ENCODE results near the gene SIGLEC11.
"Not testable (repeated sequence)": the region's sequence is repeated elsewhere in the genome, so short reads cannot be mapped to it uniquely, and the experiment has no call there.

Gene SIGLEC11

GRCh38 chr19:49944567-49944966 is 16.4 kb downstream of the SIGLEC11 start:
- not testable (repeated sequence) for H3K9me3 ChIP-seq (ENCODE audit: control insufficient read depth in 5 of 5, low read length in 5 of 5); H3K27me3 ChIP-seq (ENCODE audit: control insufficient read depth in 5 of 5, insufficient read depth in 4 of 5, low read length in 5 of 5); H3K27ac ChIP-seq (ENCODE audit: low read depth, low read length); H3K4me1 ChIP-seq (ENCODE audit: control insufficient read depth in 5 of 5, insufficient read depth in 5 of 5, low read length in 5 of 5); H3K36me3 ChIP-seq (ENCODE audit: control insufficient read depth in 5 of 5, insufficient read depth in 5 of 5, low read length in 5 of 5); H3K9ac ChIP-seq (ENCODE audit: low read length in 5 of 5); H3K4me3 ChIP-seq (ENCODE audit: low read depth in 1 of 5, low read length in 5 of 5)

- Histone ChIP-seq H3K27me3 (ENCODE audit: control insufficient read depth in 5 of 5, insufficient read depth in 4 of 5, low read length in 5 of 5) (peaks cover 0 to 3% (median 0%) of the 10 kb centered on the region in 5 donors), H3K4me1 (ENCODE audit: control insufficient read depth in 5 of 5, insufficient read depth in 5 of 5, low read length in 5 of 5) (peaks cover 0 to 9% (median 6%) of the 10 kb centered on the region in 5 donors), H3K36me3 (ENCODE audit: control insufficient read depth in 5 of 5, insufficient read depth in 5 of 5, low read length in 5 of 5) (no peaks in the 10 kb centered on the region), H3K4me3 (ENCODE audit: low read depth in 1 of 5, low read length in 5 of 5) (no peak overlapping the region), H3K9me3 (ENCODE audit: control insufficient read depth in 5 of 5, low read length in 5 of 5) (peaks cover 0 to 2% (median 0%) of the 10 kb centered on the region in 5 donors), H3K9ac (ENCODE audit: low read length in 5 of 5) (no peak overlapping the region), H3K27ac (ENCODE audit: low read depth, low read length) (no peak overlapping the region)
Measured at GRCh38 chr19:49940482-49940791, 20.5 kb downstream of the SIGLEC11 start.

DNA sequence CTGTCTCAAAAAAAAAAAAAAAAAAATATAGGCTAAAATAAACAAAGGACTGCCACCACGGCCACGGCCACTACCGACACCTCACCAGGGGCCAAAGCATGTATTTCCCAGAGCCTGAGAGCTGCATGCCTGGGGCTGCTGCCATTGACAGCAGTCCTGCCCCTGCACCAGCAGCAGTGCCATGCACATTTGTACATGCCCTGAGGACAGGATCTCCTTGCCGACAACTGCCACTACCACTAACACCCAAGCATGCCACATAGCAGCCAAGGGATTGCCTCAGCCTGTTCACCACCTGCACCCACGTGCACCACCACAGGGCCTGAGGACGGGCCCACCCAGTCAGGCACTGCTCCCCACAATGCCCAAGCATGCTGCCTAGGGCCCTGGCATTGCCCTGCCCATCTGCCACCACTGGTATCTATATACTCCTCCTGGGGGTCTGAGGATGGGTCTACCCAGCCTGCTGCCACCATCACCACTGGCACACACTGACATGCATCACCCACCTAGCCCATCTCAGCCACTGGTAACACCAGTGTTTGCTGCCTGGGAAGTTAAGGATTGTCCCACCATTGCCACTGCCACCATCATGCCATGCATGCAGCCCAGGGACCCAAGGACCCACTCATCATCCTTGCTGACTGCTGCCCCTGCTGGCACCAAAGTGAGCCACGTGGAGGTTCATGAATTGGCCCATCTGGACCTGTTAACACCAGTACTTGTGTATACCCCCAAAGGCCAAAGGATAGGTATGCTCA is 21.1 kb downstream of the SIGLEC11 start:
- H3K9me3 ChIP-seq (ENCODE audit: control insufficient read depth in 5 of 5, low read length in 5 of 5): no peaks in the 10 kb centered on the region
- no peak overlapping the region for H3K9ac ChIP-seq (ENCODE audit: low read length in 5 of 5)
- H3K27ac ChIP-seq (ENCODE audit: low read depth, low read length): no peak overlapping the region
- peaks cover 0 to 9% (median 6%) of the 10 kb centered on the region in 5 donors for H3K4me1 ChIP-seq (ENCODE audit: control insufficient read depth in 5 of 5, insufficient read depth in 5 of 5, low read length in 5 of 5)
- H3K4me3 ChIP-seq (ENCODE audit: low read depth in 1 of 5, low read length in 5 of 5): no peak overlapping the region
- H3K36me3 ChIP-seq (ENCODE audit: control insufficient read depth in 5 of 5, insufficient read depth in 5 of 5, low read length in 5 of 5): no peaks in the 10 kb centered on the region
- peaks cover 0 to 3% (median 0%) of the 10 kb centered on the region in 5 donors for H3K27me3 ChIP-seq (ENCODE audit: control insufficient read depth in 5 of 5, insufficient read depth in 4 of 5, low read length in 5 of 5)

DNA sequence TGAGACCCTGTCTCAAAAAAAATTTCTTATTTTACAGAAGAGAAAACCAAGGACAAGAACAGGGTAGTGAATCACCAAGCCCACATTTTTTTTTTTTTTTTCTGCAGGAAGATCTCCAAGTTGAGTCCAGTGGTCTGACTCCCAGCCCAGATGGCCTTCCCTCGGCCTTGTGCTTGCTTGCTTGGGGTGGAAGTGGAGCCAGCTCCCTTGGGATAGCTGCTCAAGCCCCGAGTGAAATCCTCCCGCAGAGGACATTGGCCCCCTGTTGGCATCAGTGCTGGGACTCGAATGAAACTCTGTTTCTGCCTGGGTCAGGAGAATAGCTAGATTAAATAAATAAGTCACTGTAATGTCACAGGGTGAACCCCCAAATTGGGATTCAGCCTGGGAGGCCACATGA is 22.3 kb downstream of the SIGLEC11 start:
- Histone ChIP-seq H3K36me3 (ENCODE audit: control insufficient read depth in 5 of 5, insufficient read depth in 5 of 5, low read length in 5 of 5) (no peaks in the 10 kb centered on the region), H3K9me3 (ENCODE audit: control insufficient read depth in 5 of 5, low read length in 5 of 5) (no peaks in the 10 kb centered on the region), H3K9ac (ENCODE audit: low read length in 5 of 5) (no peak overlapping the region), H3K27ac (ENCODE audit: low read depth, low read length) (no peak overlapping the region), H3K4me1 (ENCODE audit: control insufficient read depth in 5 of 5, insufficient read depth in 5 of 5, low read length in 5 of 5) (peaks cover 0 to 9% (median 6%) of the 10 kb centered on the region in 5 donors), H3K4me3 (ENCODE audit: low read depth in 1 of 5, low read length in 5 of 5) (no peak overlapping the region), H3K27me3 (ENCODE audit: control insufficient read depth in 5 of 5, insufficient read depth in 4 of 5, low read length in 5 of 5) (peaks cover 0 to 3% (median 0%) of the 10 kb centered on the region in 5 donors)

- Histone ChIP-seq H3K27me3 (ENCODE audit: control insufficient read depth in 5 of 5, insufficient read depth in 4 of 5, low read length in 5 of 5) (peaks cover 0 to 3% (median 0%) of the 10 kb centered on the region in 5 donors), H3K36me3 (ENCODE audit: control insufficient read depth in 5 of 5, insufficient read depth in 5 of 5, low read length in 5 of 5) (peaks cover 0 to 2% (median 0%) of the 10 kb centered on the region in 5 donors), H3K27ac (ENCODE audit: low read depth, low read length) (no peak overlapping the region), H3K9ac (ENCODE audit: low read length in 5 of 5) (peak overlapping the region in 2 of 5 donors; percentile 26 to 47), H3K9me3 (ENCODE audit: control insufficient read depth in 5 of 5, low read length in 5 of 5) (no peaks in the 10 kb centered on the region), H3K4me1 (ENCODE audit: control insufficient read depth in 5 of 5, insufficient read depth in 5 of 5, low read length in 5 of 5) (peaks cover 0 to 9% (median 6%) of the 10 kb centered on the region in 5 donors), H3K4me3 (ENCODE audit: low read depth in 1 of 5, low read length in 5 of 5) (peak overlapping the region in 3 of 5 donors; percentile 22 to 50 (median 38))
Measured at GRCh38 chr19:49937750-49938381, 23.1 kb downstream of the SIGLEC11 start.

DNA sequence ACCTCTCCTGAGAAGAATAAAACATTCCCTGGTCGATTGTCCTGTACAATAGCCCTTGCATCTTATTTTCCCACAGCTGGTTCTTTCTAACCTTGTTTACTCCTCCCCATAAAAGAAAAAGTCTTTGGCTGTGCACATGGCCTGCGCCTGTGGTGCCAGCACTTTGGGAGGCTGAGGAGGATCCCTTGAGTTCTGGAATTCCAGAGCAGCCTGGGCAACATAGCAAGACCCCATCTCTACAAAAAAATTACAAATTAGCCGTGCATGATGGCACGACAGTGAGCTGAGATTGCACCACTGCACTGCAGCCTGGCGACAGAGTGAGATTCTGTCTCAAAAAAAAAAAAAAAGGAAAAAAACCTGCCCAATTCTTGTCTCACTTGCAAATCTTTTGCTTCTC is 24.4 kb downstream of the SIGLEC11 start:
- no peak overlapping the region for H3K27ac ChIP-seq (ENCODE audit: low read depth, low read length)

GRCh38 chr19:49933643-49934042 is 27.3 kb downstream of the SIGLEC11 start:
- H3K36me3 ChIP-seq (ENCODE audit: control insufficient read depth in 5 of 5, insufficient read depth in 5 of 5, low read length in 5 of 5): peaks cover 0 to 5% (median 0%) of the 10 kb centered on the region in 5 donors
- H3K9me3 ChIP-seq (ENCODE audit: control insufficient read depth in 5 of 5, low read length in 5 of 5): no peaks in the 10 kb centered on the region
- no peak overlapping the region for H3K27ac ChIP-seq (ENCODE audit: low read depth, low read length)
- H3K9ac ChIP-seq (ENCODE audit: low read length in 5 of 5): no peak overlapping the region
- H3K4me3 ChIP-seq (ENCODE audit: low read depth in 1 of 5, low read length in 5 of 5): no peak overlapping the region
- H3K4me1 ChIP-seq (ENCODE audit: control insufficient read depth in 5 of 5, insufficient read depth in 5 of 5, low read length in 5 of 5): peaks cover 0 to 26% (median 18%) of the 10 kb centered on the region in 5 donors
- H3K27me3 ChIP-seq (ENCODE audit: control insufficient read depth in 5 of 5, insufficient read depth in 4 of 5, low read length in 5 of 5): peaks cover 0 to 2% (median 0%) of the 10 kb centered on the region in 5 donors

More for the DNA sequence above, 24.4 kb downstream of the SIGLEC11 start:
- H3K9ac ChIP-seq (ENCODE audit: low read length in 5 of 5): no peak overlapping the region
- peaks cover 0 to 5% (median 0%) of the 10 kb centered on the region in 5 donors for H3K36me3 ChIP-seq (ENCODE audit: control insufficient read depth in 5 of 5, insufficient read depth in 5 of 5, low read length in 5 of 5)
- peaks cover 0 to 9% (median 6%) of the 10 kb centered on the region in 5 donors for H3K4me1 ChIP-seq (ENCODE audit: control insufficient read depth in 5 of 5, insufficient read depth in 5 of 5, low read length in 5 of 5)
- no peak overlapping the region for H3K4me3 ChIP-seq (ENCODE audit: low read depth in 1 of 5, low read length in 5 of 5)
- no peaks in the 10 kb centered on the region for H3K9me3 ChIP-seq (ENCODE audit: control insufficient read depth in 5 of 5, low read length in 5 of 5)
- peaks cover 0 to 3% (median 0%) of the 10 kb centered on the region in 5 donors for H3K27me3 ChIP-seq (ENCODE audit: control insufficient read depth in 5 of 5, insufficient read depth in 4 of 5, low read length in 5 of 5)

DNA sequence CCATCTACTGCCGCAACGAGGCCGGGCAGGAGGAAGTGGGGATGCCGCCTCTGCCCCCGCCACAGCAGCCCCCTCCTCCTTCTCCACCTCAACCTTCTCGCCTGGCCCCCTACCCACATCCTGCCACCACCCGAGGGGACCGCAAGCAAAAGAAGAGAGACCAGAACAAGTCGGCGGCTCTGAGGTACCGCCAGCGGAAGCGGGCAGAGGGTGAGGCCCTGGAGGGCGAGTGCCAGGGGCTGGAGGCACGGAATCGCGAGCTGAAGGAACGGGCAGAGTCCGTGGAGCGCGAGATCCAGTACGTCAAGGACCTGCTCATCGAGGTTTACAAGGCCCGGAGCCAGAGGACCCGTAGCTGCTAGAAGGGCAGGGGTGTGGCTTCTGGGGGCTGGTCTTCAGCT is 28.2 kb downstream of the SIGLEC11 start:
- H3K9me3 ChIP-seq (ENCODE audit: control insufficient read depth in 5 of 5, low read length in 5 of 5): no peaks in the 10 kb centered on the region
- H3K4me1 ChIP-seq (ENCODE audit: control insufficient read depth in 5 of 5, insufficient read depth in 5 of 5, low read length in 5 of 5): peaks cover 0 to 31% (median 23%) of the 10 kb centered on the region in 5 donors
- no peak overlapping the region for H3K4me3 ChIP-seq (ENCODE audit: low read depth in 1 of 5, low read length in 5 of 5)
- H3K27me3 ChIP-seq (ENCODE audit: control insufficient read depth in 5 of 5, insufficient read depth in 4 of 5, low read length in 5 of 5): no peaks in the 10 kb centered on the region
- H3K9ac ChIP-seq (ENCODE audit: low read length in 5 of 5): no peak overlapping the region
- H3K36me3 ChIP-seq (ENCODE audit: control insufficient read depth in 5 of 5, insufficient read depth in 5 of 5, low read length in 5 of 5): peaks cover 0 to 5% (median 0%) of the 10 kb centered on the region in 5 donors
- no peak overlapping the region for H3K27ac ChIP-seq (ENCODE audit: low read depth, low read length)

DNA sequence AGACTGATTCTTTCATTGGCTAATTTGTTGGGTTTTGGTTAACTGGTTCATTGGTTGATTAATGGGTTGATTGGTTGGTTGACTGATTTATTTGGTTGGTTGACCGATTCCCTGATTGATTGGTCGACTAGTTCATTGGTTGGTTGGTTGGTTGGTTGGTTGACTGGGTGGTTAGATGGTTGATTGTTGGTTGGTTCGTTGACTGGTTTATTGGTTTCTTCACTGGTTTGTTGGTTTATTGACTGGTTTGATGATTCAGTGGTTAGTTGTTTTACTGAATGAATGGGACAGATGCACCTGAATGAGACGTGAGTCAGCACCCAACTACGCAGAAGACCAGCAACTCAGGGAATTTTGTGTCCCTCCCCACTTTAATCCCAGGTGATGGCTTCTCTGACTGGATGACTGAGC is 28.9 kb downstream of the SIGLEC11 start:
- no peak overlapping the region for H3K9ac ChIP-seq (ENCODE audit: low read length in 5 of 5)
- H3K36me3 ChIP-seq (ENCODE audit: control insufficient read depth in 5 of 5, insufficient read depth in 5 of 5, low read length in 5 of 5): peaks cover 0 to 9% (median 7%) of the 10 kb centered on the region in 5 donors
- peaks cover 2 to 33% (median 27%) of the 10 kb centered on the region in 5 donors for H3K4me1 ChIP-seq (ENCODE audit: control insufficient read depth in 5 of 5, insufficient read depth in 5 of 5, low read length in 5 of 5)
- H3K4me3 ChIP-seq (ENCODE audit: low read depth in 1 of 5, low read length in 5 of 5): no peak overlapping the region
- H3K27ac ChIP-seq (ENCODE audit: low read depth, low read length): no peak overlapping the region
- no peaks in the 10 kb centered on the region for H3K9me3 ChIP-seq (ENCODE audit: control insufficient read depth in 5 of 5, low read length in 5 of 5)
- H3K27me3 ChIP-seq (ENCODE audit: control insufficient read depth in 5 of 5, insufficient read depth in 4 of 5, low read length in 5 of 5): no peaks in the 10 kb centered on the region

Data from subcutaneous abdominal adipose tissue (tissue), 5 donors.